ENCODE data around the gene MEGF11. TPM values are rescaled to one million over a fixed set of nuclear protein-coding genes. Genes with fewer than 3 reads are reported as not detected.
"Not testable (repeated sequence)": the region's sequence is repeated elsewhere in the genome, so short reads cannot be mapped to it uniquely, and the experiment has no call there.

MEGF11 gene
- polyA plus RNA-seq, 1 of the 3 experiments (the other 2 are of a cell fraction): not detected

DNA sequence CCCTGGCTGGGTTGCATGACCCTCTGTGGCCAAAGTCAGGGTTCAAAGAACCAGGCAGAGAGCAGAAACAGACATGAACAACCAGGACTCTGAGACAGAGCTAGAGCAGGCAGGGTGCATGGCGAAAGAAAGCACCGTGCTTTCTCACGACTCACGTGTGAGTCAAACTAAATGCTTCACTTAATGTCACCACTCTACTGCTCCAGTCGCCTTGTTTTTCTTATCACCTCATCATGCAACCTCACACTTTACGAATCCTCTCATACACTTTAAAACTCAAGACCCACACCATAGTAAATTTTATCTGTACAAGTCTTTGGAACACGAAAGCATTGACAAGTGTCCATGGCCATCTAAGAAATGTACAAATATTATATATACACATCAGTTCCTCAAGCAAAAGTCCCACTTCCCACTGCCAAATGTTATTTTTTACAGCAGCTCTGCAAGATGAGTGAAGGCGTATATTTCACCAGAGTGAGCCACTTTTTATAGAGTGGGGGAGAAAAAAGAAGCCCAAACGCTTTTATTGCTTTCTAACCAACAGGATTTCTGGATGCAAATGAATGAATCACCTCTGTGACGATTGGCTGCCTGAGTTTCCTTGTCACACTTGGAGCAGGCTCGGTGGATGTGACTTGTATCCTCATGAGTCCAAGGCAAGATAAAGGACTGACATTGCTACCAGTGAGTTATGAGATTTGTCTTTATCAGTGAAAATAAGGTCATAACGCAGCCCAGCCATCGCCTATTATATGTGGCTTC lies 16.0 kb upstream of the MEGF11 start:
- POLR2A ChIA-PET: no interaction called here
- H3K4me3 ChIP-seq (ENCODE audit: low read depth in 2 of 2, low read length in 1 of 2): no peak overlapping the region
- H3K9me3 ChIP-seq: no peaks in the 10 kb centered on the region
- CTCF ChIA-PET: interaction anchor here (0.8 to 2.1 kb wide), 3 partner anchors 15 to 352 kb away, joined by 3 to 6 read pairs (median 4); no protein-coding TSS in a partner anchor
- no peak overlapping the region; the same call in 1 of the 2 replicates for H3K4me2 ChIP-seq
- H3F3A ChIP-seq (replicated peaks; ENCODE audit: insufficient read depth): peaks cover 3% of the 10 kb centered on the region
- H3K4me1 ChIP-seq (ENCODE audit: control insufficient read depth in 1 of 2, insufficient read depth in 2 of 2, low read depth in 1 of 2, low read length in 1 of 2): no peaks in the 10 kb centered on the region; a peak in 1 of 4 replicates
- WGBS (ENCODE audit: low lambda C conversion rate): 49% methylated on average over 13 of the region's 13 CpGs
- TF ChIP-seq EZH2phosphoT487 (IDR thresholded peaks at IDR 0.05; ENCODE audit: borderline replicate concordance, low read depth): no peak
- H3K79me2 ChIP-seq (ENCODE audit: insufficient read depth): no peaks in the 10 kb centered on the region
- no peaks in the 10 kb centered on the region for H3K9me2 ChIP-seq
- H3K9ac ChIP-seq: no peak overlapping the region
- H4K20me1 ChIP-seq (ENCODE audit: insufficient read depth): no peaks in the 10 kb centered on the region
- H3K36me3 ChIP-seq (replicated peaks in 1 of 2; ENCODE audit: control insufficient read depth in 1 of 2, insufficient read depth in 2 of 2, low read length in 1 of 2): no peaks in the 10 kb centered on the region
- no peak for DNase-seq
- no peaks in the 10 kb centered on the region for H3K27me3 ChIP-seq (ENCODE audit: insufficient read depth)
- H2AFZ ChIP-seq (ENCODE audit: low read depth): no peak overlapping the region
- no peak overlapping the region for H3K27ac ChIP-seq (ENCODE audit: low read depth in 2 of 2, low read length in 1 of 2)

GRCh38 chr15:66264859-66265513 lies 11.4 kb upstream of the MEGF11 start:
- Histone ChIP-seq H2AFZ (ENCODE audit: low read depth) (no peak overlapping the region), H3K27me3 (ENCODE audit: insufficient read depth) (peaks cover 7% of the 10 kb centered on the region; the same call in 1 of the 2 replicates), H3K4me2 (no peak overlapping the region), H3K4me1 (ENCODE audit: control insufficient read depth in 1 of 2, insufficient read depth in 2 of 2, low read depth in 1 of 2, low read length in 1 of 2) (no peaks in the 10 kb centered on the region; a peak in 1 of 4 replicates), H3K9me3 (no peaks in the 10 kb centered on the region), H3K4me3 (ENCODE audit: low read depth in 2 of 2, low read length in 1 of 2) (no peak overlapping the region), H3K9ac (no peak overlapping the region), H3K36me3 (replicated peaks in 1 of 2; ENCODE audit: control insufficient read depth in 1 of 2, insufficient read depth in 2 of 2, low read length in 1 of 2) (no peaks in the 10 kb centered on the region), H4K20me1 (ENCODE audit: insufficient read depth) (no peaks in the 10 kb centered on the region), H3K27ac (ENCODE audit: low read depth in 2 of 2, low read length in 1 of 2) (no peak overlapping the region), H3K9me2 (no peaks in the 10 kb centered on the region), H3K79me2 (ENCODE audit: insufficient read depth) (no peaks in the 10 kb centered on the region), H3F3A (replicated peaks; ENCODE audit: insufficient read depth) (peaks cover 1% of the 10 kb centered on the region)
- DNase-seq: no peak
- ChIA-PET CTCF (interaction anchor here (1.2 kb wide), 1 partner anchor 14 kb away, joined by 3 read pairs; no protein-coding TSS in a partner anchor), POLR2A (no interaction called here)
- 84% methylated on average over 20 of the region's 20 CpGs for WGBS (ENCODE audit: low lambda C conversion rate)
- TF ChIP-seq EP300 (IDR thresholded peaks at IDR 0.05; ENCODE audit: borderline replicate concordance in 1 of 2, low read depth in 1 of 2, low read length in 1 of 2): no peak
- no peak for TF ChIP-seq FOXM1 (IDR thresholded peaks at IDR 0.05; ENCODE audit: low read depth)
- TF ChIP-seq, protein P1, sequence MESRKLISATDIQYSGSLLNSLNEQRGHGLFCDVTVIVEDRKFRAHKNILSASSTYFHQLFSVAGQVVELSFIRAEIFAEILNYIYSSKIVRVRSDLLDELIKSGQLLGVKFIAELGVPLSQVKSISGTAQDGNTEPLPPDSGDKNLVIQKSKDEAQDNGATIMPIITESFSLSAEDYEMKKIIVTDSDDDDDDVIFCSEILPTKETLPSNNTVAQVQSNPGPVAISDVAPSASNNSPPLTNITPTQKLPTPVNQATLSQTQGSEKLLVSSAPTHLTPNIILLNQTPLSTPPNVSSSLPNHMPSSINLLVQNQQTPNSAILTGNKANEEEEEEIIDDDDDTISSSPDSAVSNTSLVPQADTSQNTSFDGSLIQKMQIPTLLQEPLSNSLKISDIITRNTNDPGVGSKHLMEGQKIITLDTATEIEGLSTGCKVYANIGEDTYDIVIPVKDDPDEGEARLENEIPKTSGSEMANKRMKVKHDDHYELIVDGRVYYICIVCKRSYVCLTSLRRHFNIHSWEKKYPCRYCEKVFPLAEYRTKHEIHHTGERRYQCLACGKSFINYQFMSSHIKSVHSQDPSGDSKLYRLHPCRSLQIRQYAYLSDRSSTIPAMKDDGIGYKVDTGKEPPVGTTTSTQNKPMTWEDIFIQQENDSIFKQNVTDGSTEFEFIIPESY (IDR thresholded peaks at IDR 0.05; ENCODE audit: borderline replicate concordance, low read depth): no peak
- no peak for TF ChIP-seq SMC3 (IDR thresholded peaks at IDR 0.05; ENCODE audit: low read depth, low read length)
- TF ChIP-seq GATA2 (CRISPR knock-in tag; IDR thresholded peaks at IDR 0.05): no peak
- TF ChIP-seq GABPA (IDR thresholded peaks at IDR 0.05; ENCODE audit: low read depth): no peak
- TF ChIP-seq RXRA (IDR thresholded peaks at IDR 0.05; ENCODE audit: borderline replicate concordance, low read depth): no peak
- no peak for TF ChIP-seq TEAD4 (IDR thresholded peaks at IDR 0.05; ENCODE audit: borderline replicate concordance, insufficient read depth)
- no peak for TF ChIP-seq JUND (IDR thresholded peaks at IDR 0.05)
- no peak for TF ChIP-seq NFIC (IDR thresholded peaks at IDR 0.05; ENCODE audit: borderline replicate concordance)
- no peak for TF ChIP-seq MAX (IDR thresholded peaks at IDR 0.05; ENCODE audit: low read depth)
- TF ChIP-seq NRF1 (IDR thresholded peaks at IDR 0.05; ENCODE audit: low read depth, low read length): no peak
- TF ChIP-seq PBX3 (IDR thresholded peaks at IDR 0.05): no peak
- TF ChIP-seq EZH2phosphoT487 (IDR thresholded peaks at IDR 0.05; ENCODE audit: borderline replicate concordance, low read depth): no peak
- no peak for TF ChIP-seq USF1 (IDR thresholded peaks at IDR 0.05; ENCODE audit: borderline replicate concordance, low read depth)
- TF ChIP-seq POLR2AphosphoS5 (IDR thresholded peaks at IDR 0.05; ENCODE audit: low read depth, low read length): no peak

- H3K79me2 ChIP-seq (ENCODE audit: insufficient read depth); H3K36me3 ChIP-seq (replicated peaks in 1 of 2; ENCODE audit: control insufficient read depth in 1 of 2, insufficient read depth in 2 of 2, low read length in 1 of 2); H3K27ac ChIP-seq (ENCODE audit: low read depth in 2 of 2, low read length in 1 of 2); H3K9me2 ChIP-seq; H2AFZ ChIP-seq (ENCODE audit: low read depth); H3K4me2 ChIP-seq; H3F3A ChIP-seq (replicated peaks; ENCODE audit: insufficient read depth); DNase-seq; H3K27me3 ChIP-seq (ENCODE audit: insufficient read depth); H3K4me1 ChIP-seq (ENCODE audit: control insufficient read depth in 1 of 2, insufficient read depth in 2 of 2, low read depth in 1 of 2, low read length in 1 of 2); H3K9me3 ChIP-seq; H3K9ac ChIP-seq; H4K20me1 ChIP-seq (ENCODE audit: insufficient read depth); POLR2A ChIA-PET; H3K4me3 ChIP-seq (ENCODE audit: low read depth in 2 of 2, low read length in 1 of 2): not testable (repeated sequence)
- 70% methylated on average over 1 of the region's 1 CpG for WGBS (ENCODE audit: low lambda C conversion rate)
- CTCF ChIA-PET: interaction anchor here (1.0 to 1.2 kb wide), 2 partner anchors 10 to 25 kb away, joined by 3 read pairs; no protein-coding TSS in a partner anchor
Observed at GRCh38 chr15:66262837-66263236, 9.3 kb upstream of the MEGF11 start.
